ENCODE measurements around the gene BRSK1.

DNA sequence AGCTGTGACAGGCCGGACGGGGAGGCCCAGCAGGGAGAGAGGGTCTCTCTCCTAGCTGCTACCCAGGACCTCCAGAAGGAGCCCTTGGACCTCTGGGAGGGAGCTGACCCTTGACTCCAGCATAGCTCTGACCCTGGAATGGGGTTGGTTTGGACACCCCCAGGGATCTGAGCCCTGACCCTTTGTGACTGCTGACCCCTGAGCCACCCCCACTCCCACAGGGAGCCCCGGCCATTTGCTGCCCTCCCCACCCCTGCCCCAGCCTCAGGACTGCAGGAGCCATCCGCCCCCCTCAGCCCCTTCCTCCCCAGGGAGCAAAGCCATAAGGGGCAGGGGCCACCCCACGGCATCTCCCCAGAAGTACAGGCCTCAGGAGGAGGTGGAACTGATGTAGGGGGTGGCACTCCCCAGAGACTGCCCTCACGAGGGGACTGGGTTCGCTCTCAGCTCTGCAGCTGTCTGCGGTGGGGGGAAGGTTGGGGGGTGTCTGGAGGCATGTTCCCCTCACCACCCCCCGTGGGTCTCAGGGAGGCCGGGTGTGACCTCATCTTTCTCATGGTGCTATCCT, 63.7 kb downstream of the BRSK1 start:
- TF ChIP-seq YY1 (IDR thresholded peaks at IDR 0.05; ENCODE audit: insufficient read depth, insufficient read length) (no peak), ZNF274 (IDR thresholded peaks at IDR 0.05; ENCODE audit: low read depth, low read length) (no peak)
